ENCODE measurements around the gene B3GALT5.

Gene B3GALT5

DNA sequence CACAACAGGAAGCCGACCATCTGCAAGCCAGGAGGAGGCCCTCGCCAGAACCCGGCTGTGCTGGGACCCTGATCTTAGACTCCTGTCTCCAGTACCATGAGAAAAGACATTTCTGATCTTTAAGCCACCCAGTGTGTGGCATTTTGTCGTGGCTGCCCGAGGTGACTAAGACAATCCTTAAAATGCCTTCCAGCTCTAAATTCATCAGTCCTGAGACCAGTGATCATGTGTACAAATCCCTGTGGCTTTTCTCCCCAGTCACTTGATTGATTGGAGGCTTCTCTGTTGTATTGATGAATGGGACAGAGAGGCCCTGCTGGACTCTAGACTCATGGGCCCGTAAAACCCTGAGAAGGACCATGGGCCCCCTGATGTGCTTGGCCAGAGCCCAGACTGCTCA lies 36.1 kb downstream of the B3GALT5 start:
- no peak for DNase-seq

DNA sequence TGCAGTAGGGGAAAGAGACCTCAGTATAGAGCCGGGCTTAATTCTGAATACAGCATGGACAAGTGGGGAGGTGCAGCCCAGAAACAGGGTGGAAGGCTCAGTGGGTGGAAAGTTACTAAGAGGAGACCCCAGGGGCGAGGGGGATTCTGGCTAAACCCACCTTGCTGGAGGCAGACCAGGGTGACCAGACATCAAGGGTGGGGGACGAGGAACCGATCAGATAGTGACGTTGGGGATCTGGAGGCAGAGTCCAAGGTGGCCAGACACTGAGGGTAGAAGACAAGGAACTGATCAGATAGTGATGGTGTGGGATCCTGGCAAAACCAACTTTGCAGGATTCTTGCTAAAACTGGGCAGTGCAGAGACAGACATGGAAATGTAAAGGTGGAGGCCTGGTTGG lies 36.8 kb downstream of the B3GALT5 start:
- no peak for DNase-seq

DNA sequence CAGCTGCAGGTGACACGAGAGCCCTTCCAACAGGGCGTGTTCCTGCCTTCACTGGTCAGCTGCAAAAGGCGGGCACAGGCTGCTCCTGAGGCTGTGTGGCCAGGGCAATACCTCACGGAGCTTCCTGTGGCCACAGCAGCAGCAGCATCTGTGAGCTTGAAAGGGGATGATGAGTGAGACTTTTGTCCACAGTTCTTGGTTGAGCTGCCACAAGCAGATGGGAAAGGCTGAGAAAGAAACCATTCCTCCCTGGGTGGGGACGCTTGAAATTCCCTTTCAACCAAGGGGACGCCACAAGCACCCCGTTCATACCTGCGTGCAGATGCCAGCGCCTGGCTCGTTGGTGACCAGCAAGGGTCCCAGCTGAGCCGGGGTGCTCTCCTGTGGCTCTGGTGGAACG lies 37.6 kb downstream of the B3GALT5 start:
- no peak for DNase-seq

DNA sequence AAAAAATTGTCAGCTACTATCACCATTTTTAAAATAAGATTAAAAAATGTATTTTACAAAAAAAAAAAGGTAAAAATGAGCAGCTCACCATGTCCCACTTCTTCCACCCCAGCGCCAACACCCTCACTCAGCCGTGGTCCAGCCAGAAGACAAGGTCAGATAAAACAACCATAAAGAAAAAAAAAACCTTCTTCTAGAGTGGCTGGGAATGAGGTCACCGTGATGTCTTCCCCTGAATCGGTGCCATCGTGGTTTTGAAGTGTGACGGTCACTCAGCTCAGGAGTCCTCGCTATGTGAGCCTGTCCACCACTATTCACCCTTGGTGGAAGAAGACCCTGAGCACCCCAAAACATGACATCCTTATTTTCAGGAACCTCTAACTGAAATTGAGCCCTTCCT lies 38.1 kb downstream of the B3GALT5 start:
- no peak for DNase-seq

DNA sequence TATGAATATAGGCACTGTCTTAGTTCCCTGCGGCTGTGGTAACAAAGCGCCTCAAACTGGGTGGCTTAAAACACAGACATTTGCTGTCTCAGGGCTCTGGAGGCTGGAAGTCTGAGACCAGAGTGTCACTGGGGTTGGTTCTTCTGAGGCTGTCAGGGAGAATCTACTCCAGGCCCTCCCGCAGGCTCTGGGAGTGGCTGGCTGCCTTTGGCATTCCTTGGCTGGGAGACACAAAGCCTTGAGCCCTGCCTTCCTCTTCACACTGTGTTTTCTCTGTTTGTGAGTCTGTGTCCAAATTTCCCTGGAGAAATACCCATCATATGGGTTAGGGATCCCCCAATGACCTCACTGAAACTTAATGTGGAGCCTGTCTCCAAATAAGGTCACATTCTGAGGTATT lies 38.5 kb downstream of the B3GALT5 start:
- no peak for DNase-seq

DNA sequence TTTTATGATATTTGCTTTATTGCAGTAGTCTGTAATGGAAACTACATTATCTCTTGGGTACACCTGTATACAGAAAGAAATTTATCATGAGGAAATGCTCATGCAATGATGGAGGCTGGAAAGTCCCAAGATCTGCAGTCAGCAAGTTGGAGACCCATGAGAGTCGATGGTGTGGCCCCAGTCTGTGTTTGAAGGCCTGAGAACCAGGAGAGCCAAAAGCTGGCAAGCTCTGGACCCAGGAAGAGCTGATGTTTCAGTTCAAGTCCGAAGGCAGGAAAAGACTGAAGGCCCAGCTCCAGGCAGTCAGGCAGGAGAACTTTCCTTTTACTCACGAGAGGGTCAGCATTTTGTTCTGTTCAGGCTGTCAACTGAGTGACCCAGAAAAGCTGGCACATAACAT lies 42.2 kb downstream of the B3GALT5 start:
- no peak for DNase-seq

DNA sequence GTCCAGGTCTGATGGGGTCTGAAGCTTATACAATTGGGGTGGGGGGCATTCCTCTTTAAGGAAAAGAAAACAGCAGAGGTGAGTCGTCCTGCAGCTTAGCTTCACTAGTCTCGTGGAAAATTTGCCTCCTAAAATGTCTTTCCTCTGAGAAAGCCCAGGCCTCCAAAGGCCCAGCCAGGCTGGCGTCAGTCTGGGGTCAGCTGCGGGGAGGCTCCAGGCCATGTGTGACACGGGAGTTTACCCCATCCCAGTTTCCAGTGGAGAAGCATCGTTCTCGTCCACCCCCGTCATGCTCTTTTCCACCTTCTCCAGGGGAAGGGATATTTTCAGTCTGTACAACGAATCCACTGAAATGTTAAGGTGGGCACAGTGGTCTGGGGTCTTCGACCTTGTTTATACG lies 42.8 kb downstream of the B3GALT5 start:
- no peak for DNase-seq

DNA sequence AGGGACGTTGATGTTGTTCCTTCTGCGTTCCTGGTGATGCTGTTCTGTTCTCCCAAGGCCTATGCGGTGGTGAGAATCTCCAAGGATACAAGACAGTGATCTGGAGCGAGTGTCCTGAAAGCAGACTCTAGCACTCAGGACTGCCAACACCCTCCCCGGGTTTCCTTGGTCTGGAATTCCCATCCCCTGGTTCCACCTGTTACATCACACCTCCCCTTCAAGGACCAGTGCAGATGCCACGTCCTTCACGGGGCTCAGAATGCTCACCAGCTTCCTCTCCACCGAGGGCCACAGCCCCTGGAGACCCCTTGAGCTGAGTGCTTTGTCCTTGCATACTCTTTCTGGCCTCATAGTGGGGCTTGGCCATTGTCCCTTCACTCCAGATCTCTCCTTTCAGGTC lies 43.5 kb downstream of the B3GALT5 start:
- DNase-seq: no peak

DNA sequence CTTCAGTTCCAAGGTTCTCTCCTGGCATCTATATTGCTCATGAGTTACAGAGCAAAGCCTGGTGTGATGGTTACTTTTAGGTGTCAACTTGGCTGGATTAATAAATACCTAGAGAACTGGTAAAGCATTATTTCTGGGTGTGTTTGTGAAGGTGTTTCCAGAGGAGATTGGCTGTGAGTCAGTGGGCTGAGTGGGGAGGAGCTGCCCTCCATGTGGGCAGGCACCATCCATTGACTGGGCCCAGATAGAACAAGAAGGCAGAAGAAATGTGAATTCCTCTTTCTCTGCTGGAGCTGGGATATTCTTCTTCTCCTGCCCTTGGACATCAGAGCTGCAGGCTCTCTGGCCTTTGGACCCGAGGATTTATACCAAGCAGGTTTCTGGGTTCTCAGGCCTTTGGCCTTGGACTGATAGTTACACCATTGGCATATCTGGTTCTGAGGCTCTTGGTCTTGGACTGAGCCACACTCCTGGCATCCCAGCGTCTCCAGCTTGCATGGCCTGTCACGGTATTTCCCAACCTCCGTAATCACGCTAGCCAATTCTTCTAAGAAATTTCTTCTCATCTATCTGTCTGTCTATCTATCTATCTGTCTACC lies 44.5 kb downstream of the B3GALT5 start:
- no peak for DNase-seq

DNA sequence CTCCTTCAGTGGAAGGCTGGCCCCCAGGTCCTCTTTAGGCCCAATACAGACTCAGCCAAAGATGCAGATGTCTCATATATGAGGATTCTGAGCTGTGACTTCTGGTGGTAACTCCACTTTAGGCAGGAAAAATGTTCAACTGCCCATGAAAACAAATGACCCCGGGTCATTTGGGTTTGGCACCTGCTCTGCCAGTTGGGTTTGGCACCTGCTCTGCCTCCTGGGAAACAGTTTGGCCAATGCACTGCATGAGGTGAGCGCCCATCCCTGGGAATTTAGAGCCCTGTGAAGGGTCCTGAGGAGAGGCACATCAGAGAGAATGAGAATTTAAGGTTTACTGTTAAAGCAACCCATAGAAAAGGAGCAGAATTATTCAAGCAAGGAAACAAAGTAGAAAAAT lies 45.3 kb downstream of the B3GALT5 start:
- DNase-seq: no peak

DNA sequence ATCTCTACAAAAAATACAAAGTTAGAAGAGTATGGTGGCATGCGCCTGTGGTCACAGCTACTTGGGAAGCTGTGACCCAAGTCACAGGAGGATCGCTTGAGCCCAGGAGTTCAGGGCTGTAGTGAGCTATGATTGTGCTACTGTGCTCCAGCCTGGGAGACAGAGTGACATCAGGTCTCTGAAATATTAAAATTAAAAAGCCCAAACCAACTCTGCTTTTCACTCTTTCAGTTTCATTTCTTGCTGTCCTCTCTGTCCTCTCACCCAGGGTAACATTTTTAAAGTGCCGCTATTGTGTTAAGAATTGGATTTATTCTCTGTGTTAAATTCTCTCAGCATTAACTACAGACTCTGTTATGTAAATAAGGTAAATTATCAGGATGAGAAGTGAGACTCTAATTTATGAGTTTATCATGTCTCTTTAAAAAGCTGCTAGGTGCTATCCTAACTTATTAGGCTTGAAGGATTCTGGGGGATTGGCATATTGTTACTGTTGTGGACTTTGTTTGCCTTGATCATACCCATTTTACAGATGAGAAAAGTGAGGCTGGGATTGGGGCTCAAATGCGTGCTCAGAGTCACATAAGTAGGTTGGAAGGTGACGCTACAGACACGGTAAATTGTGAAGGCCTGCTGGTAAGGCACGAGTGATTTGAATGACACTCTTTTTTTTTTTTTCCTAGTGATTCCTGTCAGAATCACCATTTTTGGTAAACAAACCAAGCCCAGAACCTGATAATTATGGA lies 46.5 kb downstream of the B3GALT5 start:
- DNase-seq: no peak

DNA sequence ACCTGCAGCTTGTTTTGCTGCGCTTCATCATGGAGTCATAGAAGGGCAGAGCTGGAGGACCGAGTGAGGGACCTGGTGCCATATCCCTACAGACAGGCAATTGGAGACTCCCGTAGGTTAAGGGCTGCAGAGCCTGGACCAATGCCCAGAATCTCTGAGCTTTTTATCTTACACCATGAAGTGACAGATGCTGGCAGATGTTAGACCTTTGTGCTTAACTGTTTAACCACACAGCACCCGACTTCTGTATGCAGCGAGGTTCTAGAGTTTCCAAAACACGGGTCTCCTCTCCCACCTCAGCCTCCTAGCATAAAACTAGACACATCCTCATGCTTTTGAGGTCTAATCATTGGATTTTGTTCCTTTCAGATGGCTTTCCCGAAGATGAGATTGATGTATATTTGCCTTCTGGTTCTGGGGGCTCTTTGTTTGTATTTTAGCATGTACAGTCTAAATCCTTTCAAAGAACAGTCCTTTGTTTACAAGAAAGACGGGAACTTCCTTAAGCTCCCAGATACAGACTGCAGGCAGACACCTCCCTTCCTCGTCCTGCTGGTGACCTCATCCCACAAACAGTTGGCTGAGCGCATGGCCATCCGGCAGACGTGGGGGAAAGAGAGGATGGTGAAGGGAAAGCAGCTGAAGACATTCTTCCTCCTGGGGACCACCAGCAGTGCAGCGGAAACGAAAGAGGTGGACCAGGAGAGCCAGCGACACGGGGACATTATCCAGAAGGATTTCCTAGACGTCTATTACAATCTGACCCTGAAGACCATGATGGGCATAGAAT lies 47.6 kb downstream of the B3GALT5 start:
- DNase-seq: no peak

DNA sequence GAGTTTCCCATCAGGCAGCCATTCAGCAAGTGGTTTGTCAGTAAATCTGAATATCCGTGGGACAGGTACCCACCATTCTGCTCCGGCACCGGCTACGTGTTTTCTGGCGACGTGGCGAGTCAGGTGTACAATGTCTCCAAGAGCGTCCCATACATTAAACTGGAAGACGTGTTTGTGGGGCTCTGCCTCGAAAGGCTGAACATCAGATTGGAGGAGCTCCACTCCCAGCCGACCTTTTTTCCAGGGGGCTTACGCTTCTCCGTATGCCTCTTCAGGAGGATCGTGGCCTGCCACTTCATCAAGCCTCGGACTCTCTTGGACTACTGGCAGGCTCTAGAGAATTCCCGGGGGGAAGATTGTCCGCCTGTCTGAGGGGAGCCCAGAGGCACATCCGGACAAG lies 48.4 kb downstream of the B3GALT5 start:
- DNase-seq: no peak

DNA sequence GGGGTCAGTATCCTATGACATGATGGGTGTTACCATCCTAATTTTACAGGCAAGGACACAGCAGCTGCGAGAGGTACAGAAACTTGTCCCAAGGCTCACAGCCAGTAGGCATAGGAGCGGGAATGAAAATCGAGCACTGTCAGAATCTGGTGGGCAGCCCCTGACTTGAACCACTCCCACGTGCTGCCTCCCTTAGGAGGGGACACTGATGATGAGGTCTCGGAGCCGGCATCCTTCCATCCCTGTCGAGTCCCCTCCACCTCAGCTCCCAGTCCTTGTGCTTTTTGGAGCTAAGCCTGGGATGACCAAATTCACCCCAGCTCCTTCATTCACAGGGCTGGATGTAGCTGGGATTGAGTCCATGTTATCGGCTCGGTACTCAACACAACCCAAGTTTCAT lies 49.0 kb downstream of the B3GALT5 start:
- no peak for DNase-seq

DNA sequence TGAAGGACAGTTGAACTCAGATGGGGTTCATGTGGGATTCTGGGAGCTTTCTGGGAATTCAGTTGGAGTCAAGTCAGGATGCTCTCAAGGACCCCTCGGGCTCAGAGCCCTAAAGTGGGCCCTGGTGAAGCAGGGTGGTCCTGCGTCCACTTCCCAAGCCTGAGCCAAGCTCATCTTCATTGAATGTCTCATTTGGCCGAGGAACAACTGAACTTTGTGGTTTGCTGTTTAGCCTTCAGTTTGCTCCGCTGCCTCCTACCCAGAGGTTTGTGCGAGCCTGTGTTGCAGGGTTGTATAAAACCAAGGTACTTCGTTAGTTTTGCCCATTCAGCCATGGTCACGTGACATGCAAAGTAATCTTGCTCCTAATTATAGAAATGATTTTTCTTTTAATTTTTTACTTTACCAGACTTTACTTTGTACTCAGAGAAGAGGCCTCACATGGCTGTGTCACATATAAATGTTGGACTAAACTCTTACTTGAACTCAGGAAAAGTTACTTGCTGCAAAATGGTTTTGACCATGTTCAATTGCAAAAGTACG lies 49.7 kb downstream of the B3GALT5 start:
- DNase-seq: no peak

DNA sequence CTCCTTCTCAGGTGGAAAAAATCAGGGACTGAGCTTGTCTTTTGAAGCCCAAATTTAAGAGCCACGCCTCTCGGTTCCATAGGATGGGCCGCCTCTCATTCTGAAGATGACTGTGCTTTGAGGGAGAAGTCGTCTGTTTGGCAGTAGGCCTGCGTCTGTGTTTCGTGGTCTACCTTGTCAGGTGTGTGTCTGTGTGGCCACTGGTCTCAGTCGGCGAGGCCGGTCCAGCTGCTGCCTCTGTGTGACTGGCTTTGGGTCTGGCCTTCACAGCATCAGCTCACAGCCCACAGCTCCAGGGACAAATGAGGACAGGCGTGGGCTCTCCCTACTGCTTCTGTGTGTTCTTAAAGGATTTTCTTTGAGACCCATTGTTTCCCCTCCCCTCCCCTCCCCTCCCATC lies 50.3 kb downstream of the B3GALT5 start:
- no peak for DNase-seq

DNA sequence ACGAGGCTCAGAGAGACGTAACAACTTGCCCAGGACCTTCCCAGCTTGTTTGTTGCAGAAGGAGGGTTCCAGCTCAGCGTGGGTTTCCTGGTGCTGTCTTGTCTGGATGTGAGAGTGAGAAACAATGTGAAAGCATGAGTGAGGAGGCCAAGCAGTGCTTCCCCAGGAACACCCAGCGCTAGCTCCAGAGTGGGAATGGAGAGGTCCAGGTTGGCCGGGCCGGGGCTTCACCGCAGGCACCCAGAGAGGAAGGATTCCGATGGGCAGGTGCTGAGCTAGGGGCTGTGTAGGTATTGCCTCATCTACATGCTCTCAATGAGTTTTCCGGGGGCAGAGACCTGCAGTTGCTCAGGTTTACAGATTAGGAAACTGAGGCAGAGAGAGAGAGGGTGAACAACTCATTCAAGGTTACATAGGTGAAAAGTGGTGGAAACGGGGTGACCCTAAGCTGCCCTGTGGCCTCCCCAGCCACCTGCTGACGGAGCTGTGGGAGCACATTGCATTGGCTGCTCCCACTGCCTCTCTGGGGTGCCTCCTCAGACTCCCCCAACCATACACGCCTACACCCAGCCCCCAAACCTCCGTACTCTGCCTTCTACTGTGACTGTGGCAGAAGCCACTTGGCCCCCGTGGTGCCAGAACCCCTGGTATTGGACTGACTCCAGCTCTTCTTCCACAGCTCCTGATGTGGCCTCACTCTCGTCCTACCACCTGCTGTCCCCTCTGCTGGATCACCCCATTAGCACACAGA lies 51.2 kb downstream of the B3GALT5 start:
- no peak for DNase-seq

DNA sequence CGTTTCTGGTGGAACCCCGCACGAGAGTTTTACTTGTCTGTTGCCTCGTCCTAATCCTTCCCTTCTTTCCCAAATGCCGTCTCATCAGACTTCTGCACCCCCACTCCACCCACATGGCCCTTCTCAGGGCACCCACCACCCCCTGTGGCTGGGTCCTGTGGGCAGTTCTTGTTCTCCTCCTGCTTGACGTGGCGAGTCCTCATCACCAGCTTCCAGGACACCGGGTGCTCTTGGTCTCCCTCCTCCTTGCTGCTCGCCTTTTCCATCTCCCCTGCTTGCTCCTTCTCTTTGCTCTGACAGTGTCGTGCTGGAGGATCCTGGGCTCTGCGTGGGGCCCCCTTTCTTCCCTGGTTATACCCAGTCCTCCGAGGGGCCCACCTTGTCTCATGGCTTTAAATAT lies 51.8 kb downstream of the B3GALT5 start:
- DNase-seq: no peak

DNA sequence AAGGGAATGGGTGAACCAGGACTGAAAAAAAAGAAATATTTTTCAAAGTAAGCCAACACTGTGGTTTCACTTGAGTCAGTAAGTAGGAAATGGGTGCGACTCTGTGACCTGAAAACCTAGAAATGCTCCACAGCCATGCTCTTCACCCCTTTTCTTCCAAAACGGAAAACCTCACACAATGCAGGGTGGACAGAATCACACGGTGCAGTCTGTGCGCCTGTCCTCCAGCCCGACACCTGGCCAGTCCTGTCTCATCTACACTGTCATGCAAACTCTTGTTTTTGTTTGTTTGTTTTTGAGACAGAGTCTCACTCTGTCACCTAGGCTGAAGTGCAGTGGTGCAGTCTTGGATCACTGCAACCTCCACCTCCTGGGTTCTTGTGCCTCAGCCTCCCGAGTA lies 53.3 kb downstream of the B3GALT5 start:
- no peak for DNase-seq

DNA sequence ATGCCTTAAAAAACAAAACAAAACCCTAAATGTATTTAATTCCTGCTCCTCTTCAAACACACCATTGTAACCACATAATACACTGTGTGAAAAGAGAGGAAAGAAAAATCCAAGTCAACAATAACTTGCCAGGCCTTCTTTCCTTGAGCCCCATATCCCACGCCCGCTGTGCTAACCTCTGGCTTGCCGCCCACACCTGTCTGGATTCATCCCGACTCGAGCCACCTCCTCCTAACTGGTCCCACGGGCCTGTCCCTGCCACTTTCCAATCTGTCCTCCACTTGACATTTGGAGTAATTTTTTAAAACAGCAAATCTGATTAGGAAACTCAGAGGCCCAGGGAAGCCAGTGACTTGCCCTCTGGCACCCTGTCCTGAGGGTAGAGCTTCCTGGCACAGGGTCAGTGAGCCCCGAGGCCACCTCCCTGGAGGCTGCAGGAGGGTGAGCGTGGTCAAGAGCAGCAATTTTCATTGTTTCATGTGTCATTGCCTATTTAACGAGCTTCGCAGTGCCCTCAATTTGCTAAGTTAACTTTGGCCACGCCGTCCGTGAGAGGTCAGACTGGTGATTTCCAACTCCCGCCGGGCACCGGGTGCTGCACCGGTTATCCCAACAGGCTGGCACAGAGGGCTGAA lies 54.1 kb downstream of the B3GALT5 start:
- no peak for DNase-seq

DNA sequence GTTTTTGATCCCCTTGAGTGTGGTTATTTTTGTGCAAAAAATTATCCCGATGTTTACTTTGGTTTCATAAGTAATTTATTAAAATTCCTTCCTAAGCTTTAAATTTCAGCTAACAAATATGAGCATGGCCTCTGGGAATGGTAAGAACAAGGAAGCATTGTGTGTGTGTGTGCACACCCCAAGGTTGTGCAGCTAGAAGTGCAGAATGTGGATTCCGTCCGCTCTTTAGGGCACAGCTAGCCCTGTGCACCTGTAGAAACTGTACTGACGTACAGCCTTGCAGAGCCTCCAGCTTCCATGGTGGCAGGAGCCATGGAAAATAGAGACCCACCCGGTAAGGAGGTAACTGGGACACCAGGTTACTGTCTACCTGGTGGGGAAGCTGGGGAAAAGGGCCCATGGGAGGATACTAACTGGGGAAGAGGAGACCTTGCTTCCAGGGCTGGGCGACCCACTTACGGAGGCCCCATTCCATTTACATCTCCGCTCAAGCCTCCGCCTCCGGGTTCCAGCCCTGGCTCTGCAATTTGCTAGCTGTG lies 54.7 kb downstream of the B3GALT5 start:
- no peak for DNase-seq

DNA sequence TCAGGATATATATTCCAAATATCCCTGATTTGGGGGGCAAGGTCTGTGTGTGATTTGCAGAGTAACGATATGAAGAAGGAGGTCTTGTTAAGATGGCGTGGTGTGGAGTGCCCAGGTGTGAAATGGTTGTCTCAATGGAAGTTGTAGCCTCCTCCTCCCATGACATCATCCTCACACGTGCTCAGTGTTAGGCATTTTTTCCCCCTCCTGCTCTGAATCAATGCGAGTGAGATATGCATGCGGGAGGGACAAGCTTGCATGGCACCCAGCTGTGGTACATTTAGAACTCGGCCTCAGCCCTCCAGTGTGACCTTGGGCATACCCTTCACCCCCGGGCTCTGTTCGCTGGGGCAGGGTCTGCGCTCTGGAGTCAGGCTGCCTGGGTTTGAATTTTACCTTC lies 55.6 kb downstream of the B3GALT5 start:
- DNase-seq: no peak

Data from suppressor macrophage treated with lipopolysaccharide for 4 hours (primary cell).